SKM-1 treated with dmso at 0.1 percent for 144 hours (cell line): ENCODE data around the gene EIF5.
A peak's percentile ranks its signal among the peaks of the same experiment; 100 is the strongest.
"Not testable (repeated sequence)": the region's sequence is repeated elsewhere in the genome, so short reads cannot be mapped to it uniquely, and the experiment has no call there.

Experiments
- DNase-seq: peaks from one replicate; lab custom pipeline; 2025; ENCODE audit not compliant: unreplicated experiment; lab: John Stamatoyannopoulos, UW

The EIF5 gene

DNA sequence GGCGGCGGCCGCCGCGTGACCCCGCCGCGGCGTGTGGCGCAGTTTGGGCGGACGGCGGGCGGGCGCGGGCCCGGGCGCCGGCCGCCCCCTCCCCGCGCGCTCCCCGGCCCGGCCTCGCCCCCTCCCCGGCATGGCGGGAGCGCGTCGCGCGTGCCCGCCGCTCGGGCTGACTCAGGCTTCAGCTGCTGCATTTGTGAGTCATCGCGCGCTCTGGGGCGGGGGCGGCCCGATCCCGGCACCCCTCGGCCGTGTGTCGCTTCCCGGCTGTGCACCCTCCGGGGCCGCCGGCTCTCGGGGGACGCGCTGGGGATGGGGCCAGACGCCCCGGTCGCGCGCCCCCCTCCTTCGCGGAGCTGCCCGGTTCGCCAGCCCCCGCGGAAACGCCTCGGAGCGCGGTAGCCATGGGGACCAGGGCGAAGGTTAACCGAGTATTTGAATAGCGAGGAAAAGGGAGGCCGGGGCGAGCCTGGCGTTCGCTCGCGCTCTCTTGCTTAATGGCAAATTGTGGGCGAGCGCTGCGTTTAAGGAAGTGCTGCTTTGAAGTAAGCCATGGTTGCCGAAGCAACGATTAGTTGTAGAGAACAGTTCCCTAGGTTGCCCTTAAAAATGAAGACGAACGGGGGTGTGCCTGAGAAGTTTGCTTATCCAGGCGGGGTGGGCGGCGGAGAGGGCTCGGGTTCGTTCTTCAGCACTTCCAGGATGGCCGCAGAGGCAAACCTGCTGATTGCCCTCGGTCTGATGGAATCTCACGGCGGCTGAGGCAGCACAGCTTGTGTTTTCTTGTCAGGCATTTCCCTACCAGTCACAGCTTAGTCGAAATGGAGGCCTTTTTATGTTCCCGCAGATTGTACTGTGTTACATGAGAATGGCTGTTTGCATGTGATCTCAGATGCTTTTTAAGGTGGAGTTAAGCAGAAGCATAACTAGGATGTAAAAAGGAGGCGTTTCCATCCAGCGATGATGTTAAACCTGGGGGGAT, 896 bp downstream of the EIF5 start:
- DNase-seq: peak; percentile 58

DNA sequence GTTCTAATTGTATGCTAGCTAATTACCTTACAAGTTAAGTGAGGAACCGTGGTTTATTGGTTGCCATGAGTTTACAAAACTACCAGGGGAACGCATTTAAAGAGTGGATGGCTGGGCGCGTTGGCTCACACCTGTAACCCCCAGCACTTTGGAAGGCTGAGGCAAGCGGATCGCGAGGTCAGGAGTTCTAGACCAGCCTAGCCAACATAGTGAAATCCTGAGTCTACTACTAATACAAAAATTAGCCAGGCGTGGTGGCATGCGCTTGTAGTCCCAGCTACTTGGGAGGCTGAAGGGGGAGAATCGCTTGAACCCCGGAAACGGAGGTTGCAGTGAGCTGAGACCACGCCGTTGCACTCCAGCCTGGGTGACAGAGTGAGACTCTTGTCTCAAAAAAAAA, 2.2 kb downstream of the EIF5 start:
- DNase-seq: no peak

DNA sequence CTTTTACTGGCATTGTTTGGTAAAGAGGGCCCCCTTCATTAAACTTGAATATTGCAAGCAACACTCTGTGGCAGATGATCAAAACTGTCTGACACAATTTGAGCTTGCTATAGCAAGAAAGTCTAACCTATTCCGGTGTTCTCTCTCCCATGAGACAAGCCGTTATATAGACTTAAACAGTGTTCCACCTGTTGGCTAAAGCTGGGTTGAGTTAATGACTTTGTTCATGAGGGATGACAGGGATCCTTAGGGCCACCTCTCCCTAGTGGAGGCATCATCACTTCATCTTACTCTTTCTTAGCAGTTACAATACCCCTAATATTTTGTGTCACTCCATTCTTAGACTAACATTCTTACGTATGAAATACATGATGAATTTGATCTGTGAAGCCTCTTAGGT, 3.8 kb downstream of the EIF5 start:
- DNase-seq: no peak

DNA sequence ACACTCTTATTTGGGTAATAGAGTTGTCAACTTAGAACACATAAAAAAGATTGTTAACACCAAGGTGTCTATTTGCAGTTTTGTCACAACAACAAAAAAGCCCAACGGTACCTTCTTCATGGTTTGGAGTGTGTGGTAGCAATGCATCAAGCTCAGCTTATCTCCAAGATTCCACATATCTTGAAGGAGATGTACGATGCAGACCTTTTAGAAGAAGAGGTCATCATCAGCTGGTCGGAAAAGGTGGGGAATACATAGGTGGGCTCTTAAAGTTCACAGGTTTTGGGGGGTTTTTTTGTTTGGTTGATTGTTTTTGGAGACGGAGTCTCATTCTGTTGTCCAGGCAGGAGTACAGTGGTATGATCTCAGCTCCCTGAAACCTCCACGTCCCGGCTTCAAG, 5.5 kb downstream of the EIF5 start:
- no peak for DNase-seq

DNA sequence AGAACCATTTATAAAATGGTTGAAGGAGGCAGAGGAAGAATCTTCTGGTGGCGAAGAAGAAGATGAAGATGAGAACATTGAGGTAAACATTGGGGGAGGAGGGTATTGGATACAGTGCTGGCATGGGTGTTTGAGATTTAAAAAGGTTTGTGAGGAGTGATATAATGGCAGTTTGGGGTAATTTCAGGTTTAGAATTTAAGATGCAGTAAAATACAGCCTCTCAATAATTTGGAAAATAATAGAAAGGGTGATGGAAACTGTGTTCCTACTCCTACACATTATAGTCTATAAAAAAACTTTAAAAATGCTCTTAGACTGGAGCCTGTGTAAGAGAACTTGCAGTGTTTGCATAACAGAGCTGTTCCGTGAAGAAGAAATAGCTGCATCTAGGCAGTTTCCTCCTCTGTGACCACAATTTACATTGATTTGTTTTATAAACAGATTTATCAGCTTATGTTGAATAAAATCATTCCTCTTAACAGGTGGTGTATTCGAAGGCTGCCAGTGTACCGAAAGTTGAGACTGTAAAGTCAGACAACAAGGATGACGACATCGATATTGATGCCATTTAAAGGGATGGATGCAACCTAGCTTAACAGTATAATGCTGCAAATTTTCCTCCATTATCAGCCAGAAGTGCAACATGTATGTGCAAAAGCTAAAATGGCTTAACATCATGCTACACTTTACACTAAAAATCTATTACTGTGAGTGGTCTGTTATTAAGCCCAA, 6.6 kb downstream of the EIF5 start:
- no peak for DNase-seq

DNA sequence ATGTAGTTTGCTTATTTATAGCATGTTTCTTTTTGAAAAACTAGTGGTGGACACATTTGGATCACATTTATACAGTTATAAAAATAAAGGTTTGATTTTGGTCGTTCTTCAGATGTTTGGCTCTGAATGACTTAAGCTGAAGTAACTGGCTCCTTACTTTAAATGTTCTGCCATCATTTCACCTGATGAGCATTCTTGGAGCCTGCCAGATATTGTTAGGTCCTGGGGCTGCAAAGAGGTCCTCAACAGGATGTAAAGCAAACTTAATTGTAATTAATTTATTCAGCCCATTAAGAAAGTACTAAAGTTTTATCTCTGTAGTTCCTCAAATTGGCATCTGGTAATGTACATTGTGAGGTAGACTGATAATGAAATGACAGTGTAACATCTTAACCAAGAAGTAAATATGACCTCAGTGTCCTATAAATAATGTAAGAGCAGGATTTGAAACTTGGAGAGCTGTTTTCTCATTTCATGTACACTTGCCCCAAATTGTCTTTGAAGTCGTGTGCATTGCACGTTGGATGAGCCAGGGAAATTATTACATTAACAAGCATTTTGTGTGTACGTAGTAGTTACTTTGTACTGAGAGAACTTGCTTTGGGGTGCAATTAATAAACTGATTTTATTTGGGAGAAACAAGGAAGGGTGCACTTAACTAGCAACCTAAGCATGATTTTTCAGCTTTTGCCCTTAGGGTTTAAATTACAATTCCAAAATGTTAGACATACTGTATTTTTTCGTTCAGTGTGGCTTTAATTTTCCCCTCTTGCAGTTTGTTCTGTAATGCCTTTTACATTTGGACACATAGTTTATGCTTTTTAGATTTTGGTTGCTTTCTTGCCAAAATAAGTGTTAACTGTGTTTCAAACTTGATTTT, 7.5 kb downstream of the EIF5 start:
- no peak for DNase-seq

DNA sequence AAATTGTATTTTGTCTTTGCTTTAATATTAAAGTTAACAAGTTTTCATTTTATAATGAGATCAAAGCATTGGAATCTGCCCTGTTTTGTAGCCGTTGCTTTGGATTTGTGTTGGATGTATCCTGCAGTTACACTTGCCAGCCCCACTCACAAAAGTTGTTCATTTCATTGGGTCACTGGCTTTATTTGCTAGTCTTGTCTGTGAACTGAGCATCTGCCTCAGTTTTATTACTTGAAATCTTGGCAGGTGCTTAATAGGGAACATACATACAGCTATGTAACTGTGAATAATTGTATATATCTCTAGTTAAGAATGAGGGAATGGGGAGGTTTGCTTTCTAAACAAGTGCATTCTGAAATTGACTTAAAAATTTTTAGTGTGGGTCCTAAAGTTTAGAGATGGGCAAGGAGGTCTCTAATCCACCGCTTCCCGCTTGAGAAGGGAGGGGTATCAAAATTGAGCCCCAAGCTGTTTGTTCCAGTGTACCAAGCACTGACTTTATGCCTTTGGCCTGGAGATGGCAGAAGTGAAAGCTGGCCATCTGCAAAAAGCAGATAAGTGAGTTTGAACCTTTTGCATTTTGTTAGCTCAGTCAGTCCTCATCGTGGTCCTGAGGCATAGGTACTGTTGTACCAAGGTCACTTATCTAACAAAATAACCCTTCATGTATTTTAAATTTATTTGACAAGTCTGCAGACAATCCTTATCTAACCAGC, 9.3 kb downstream of the EIF5 start:
- DNase-seq: no peak

DNA sequence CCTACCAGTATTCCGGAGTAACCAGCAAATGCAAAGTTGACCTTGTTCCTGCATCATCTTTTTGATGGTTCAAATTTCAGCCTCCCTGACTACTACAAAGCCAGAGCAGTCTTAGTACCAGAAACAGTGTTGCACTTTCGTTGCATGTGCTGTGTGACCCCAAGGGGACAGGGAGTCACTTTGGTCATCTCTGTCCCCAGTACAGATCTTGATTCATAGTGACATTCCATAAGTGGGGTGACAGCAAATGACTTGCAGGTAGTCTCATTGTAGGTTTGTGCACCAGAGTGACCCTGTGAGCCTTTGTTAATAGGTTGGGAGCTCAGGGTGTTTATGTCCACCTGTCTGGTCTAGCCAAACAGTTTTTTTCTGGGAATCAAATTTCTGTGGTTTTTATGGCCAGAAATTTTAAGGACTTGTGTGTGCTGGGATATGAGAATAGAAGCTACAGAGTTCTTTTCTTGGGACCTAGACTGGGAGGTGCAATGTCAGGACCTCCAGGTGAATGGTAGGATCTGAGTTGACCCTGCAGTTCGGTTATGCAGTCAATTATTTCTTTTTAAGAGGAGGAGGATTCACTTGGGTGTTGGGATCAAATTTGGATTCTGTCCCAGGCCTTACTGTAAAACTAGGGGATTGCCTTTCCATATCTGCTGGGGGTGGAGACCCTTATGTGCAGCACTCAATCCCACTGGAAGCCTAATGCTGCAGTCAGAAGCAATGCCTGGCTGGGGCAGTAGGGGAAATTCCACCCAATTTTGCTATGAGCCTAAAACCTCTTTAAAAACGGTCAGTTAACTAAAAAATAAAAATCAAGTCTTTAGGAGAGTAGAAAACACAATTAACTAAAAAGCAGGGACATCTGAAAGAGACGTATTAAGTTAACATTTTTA, 10.1 kb downstream of the EIF5 start:
- DNase-seq: no peak

DNA sequence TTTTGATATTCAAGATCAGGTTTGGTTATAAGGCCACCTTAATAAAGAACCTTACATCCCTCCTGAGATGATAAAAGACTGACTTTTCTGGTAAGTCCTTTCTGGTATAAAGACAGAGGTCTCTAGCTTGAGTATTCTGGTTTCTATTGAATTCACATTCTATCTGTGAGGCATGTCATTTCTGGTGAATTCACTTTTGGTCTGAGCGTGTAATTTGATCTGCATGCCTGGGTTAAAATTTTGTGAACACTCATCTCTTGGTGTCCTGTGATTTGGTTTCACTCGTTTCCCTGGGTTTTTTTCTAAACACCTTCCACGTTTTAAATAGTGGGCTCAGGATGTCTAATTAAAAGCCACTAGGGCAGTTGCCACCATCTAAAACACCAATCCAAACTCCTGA, 12.2 kb downstream of the EIF5 start:
- DNase-seq: no peak

DNA sequence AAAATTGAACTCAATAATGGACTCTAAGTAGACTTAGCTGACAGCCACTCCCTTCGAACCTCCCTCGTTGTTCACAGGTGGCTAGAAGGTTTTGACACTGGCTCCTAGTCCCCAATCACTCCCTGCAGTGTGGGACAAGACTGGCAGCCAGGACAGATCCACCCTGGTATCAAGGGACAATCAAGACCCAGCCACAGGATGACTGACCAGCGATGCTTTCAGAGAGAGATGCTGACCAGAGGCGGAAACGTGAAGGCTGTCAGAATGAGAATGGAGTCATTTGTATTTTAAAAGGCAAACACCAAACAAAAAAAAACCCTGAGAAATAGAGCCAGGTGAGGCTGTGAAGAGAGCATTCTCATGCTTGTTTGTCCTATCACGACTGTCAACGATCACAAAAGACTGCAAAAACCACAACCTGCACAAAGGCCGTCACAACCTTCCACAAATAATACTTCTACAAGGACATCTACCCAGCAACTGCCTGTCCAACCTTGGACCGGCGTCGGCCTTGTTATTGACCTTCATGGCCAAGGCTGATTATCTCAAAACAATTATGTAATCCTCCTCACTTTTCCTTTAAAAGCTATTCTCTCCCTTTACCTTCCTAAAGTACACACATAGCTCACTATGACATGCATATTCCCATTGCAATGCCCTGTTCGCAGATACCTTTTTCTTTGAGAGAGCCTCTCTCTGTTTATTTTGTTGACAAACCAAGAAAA, 13.2 kb downstream of the EIF5 start:
- no peak for DNase-seq

DNA sequence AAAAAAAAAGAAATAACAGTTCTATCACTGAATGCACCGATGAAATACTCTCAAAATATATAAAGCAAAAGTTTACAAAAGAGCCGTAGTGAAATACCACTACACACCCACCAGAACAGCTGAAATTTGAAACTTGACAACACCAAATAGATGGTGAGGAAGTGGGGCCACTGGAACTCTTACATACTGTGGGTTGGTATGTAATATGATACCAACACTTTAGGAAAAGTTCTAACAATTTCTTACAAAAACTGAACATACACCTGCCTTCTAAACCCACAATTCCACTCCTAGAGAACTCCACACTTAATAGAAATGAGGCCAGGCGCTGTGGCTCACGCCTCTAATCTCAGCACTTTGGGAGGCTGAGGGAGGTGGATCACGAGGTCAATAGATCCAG, 14.1 kb downstream of the EIF5 start:
- no peak for DNase-seq

DNA sequence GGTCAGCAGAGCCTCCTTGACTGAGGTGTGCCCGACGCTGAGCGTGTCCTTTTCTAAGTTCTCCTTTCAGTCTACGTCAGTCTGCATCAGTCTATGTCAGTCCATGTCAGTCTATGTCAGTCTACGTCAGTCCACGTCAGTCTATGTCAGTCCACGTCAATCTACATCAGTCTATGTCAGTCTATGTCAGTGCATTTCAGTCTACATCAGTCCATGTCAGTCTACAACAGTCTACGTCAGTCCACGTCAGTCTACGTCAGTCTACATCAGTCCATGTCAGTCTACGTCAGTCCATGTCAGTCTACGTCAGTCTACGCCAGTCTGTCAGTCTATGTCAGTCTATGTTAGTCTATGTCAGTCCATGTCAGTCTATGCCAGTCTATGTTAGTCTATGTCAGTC, 15.9 kb downstream of the EIF5 start:
- DNase-seq: no peak

DNA sequence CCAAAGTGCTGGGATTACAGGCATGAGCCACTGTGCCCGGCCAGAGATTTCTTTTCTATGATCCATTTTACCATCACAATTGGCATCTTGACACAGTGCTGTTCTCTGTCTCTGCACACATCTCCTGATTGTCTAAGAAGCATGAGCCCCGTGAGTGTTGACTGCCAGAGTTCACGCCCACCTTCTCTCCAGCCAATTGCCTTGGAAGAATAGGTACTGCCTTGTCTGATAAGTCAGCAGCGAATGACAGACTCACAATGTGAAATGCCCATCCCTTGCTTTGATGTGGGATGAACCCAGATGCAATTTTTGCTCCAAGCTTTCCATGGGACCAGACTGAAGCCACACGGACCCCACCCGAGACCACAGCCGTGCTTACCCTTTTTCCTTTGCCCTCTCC, 19.3 kb downstream of the EIF5 start:
- DNase-seq: no peak

DNA sequence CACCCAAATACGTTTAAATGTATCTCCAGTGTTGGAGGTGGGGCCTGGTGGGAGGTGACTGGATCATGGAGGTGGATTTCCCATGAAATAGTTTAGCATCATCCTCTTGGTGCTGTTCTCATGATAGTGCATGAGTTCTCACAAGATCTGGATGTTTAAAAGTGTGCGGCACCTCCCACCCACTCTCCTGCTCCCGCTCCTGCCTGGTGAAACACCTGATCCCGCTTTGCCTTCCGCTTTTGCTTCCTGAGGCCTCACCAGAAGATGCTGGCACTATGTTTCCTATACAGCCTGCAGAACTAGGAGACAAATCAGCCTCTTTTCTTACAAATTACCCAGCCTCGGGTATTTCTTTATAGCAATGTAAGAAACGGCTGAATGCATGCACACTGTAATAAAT, 20.1 kb downstream of the EIF5 start:
- DNase-seq: no peak

DNA sequence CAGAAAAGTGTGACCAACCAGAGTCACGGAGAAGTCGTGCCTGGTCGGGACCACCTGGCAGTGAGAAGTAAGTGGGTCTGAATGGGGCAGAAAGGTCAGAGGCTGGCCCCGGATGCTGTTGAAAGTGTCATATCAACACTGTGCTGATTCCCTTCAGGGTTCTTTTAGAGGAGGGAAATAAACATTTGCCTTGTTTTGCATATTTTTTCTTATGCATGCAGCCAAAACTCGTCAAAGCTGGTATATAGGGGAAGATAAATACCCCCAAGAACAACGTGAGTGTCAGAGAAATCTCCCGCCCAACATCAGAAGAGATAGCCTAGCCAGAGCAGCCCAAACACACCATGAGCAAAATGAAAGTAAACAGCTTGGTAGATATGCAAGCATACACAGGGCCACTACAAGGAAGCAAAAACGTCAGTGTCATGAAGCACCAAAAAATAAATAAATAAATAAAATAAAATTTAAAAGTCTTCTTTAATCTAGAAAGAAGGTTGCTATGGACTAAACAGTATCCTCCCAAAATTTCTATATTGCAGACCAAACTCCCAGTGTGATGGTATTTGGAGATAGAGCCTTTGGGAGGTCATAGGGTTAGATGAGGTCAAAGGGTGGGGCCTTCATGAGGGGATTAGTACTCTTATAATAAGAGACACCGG, 22.1 kb downstream of the EIF5 start:
- DNase-seq: no peak

DNA sequence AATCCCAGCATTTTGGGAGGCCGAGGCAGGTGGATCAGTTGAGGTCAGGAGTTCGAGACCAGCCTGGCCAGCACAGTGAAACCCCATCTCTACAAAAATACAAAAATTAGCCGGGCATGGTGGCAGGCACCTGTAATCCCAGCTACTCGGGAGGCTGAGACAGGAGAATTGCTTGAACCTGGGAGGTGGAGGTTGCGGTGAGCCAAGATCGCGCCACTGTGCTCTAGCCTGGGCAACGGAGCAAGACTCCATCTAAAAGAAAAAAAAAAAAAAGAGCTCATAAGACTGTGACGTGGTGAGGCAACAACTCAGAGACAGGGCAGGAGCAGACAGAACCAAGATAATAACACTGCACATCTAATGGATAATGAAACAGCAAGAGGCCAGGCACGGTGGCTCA, 23.5 kb downstream of the EIF5 start:
- DNase-seq: not testable (repeated sequence)

DNA sequence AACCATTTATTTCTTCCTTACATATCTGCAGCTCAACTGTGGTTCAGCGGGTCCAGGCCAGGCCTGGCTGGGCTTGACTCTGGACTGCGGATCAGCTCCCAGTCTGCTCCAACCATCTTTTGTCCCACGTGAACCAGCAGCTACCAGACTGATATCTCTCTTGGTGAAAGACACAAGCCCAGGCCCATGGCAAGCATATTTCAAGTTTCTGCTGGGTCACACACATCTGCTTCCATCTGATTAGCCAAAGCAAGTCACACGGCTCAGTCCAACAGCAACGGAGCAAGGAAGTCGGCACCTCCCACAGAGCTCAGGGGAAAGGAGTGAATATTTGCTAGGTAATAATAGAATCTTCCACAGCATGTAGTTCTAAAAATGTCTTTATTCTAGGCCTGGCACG, 26.5 kb downstream of the EIF5 start:
- DNase-seq: no peak

DNA sequence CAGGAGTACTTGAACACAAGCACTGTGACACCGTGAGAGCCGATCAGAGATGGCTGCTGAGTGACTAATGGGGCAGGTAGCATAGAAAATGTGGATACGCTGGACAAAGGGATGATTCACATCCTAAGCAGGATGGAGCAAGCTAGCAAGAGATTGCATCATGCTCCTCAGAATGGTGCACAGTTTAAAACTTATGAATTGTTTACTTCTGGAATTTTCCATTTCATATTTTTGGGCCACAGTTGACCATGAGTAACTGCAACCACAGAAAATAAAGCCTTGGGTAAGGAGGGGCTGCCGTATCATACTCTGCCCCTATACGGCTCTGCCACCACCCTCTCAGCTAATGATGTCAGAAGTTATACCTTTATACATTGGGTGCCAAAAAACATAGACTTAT, 27.8 kb downstream of the EIF5 start:
- no peak for DNase-seq

DNA sequence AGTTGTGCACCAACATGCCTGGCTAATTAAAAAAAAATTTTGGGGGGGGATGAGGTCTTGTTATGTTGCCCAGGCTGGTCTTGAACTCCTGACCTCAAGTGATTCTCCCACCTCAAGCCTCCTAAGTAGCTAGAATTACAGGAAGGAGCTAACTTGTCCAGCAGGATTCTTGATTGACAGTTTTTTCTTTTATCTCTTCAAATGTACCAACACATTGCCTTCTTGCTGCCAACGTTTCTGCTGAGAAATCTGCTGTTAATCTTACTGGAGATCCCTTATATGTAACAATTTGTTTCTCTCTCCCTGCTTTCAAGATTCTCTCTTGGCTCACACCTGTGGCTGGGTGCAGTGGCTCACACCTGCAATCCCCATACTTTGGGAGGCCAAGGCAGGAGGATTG, 28.7 kb downstream of the EIF5 start:
- DNase-seq: no peak
